Activated T-helper 1 cell treated with anti-CD3 and anti-CD28 coated beads, Interleukin-12 subunit alpha, Interleukin-12 subunit beta, Interleukin-2, Interleukin-4 antibody, amounts not matched to agents 30 ng/mL and 10 ng/mL and 1 ng/mL, durations not matched to agents 14 hours and 24 hours and 36 hours (primary cell): ENCODE results near the gene PRKACB. TPM values are rescaled to one million over a fixed set of nuclear protein-coding genes. Genes with fewer than 3 reads are reported as not detected.

Experiments
- DNase-seq: peaks from one replicate; pipeline ENCODE4 v3.0.0; 2021; ENCODE audit warnings: low spot score
- H3K27ac Mint-ChIP-seq: one replicate; pipeline ENCODE4 v1.8.0; 2021; ENCODE audit warnings: mild to moderate bottlenecking, mixed read lengths
- H3K27me3 Mint-ChIP-seq: one replicate; pipeline ENCODE4 v1.8.0; 2022; ENCODE audit warnings: mild to moderate bottlenecking, moderate library complexity, mixed read lengths; ENCODE audit not compliant: insufficient read depth
- H3K36me3 Mint-ChIP-seq: one replicate; pipeline ENCODE4 v1.8.0; 2021; ENCODE audit warnings: low read depth, mixed read lengths
- H3K4me1 Mint-ChIP-seq: one replicate; pipeline ENCODE4 v1.8.0; 2021; ENCODE audit warnings: low read depth, mixed read lengths
- H3K4me3 Mint-ChIP-seq: one replicate; pipeline ENCODE4 v1.8.0; 2021; ENCODE audit warnings: mild to moderate bottlenecking, moderate library complexity, mixed read lengths
- H3K9me3 Mint-ChIP-seq: one replicate; pipeline ENCODE4 v1.8.0; 2021; ENCODE audit warnings: mixed read lengths
- intact Hi-C: fragments of 100-400 bp; cut with micrococcal nuclease; formaldehyde crosslinking; loops from one replicate; pipeline ENCODE4 v1.15.1; 2024
- total RNA-seq: library from RNA; stranded (reverse); gene quantifications from 2 replicates; pipeline ENCODE4 v1.2.3, GENCODE V29; 2022

PRKACB gene
- total RNA-seq, 1 donor from 2014 or later: 20.8 TPM

- Mint-ChIP-seq H3K27ac (no peak overlapping the region), H3K36me3 (no peaks in the 10 kb centered on the region), H3K4me1 (peaks cover 26% of the 10 kb centered on the region), H3K27me3 (no peaks in the 10 kb centered on the region), H3K9me3 (no peaks in the 10 kb centered on the region), H3K4me3 (no peak overlapping the region)
- intact Hi-C loops: no loop called here
- no peak for DNase-seq
These were observed 19.3 kb downstream of the PRKACB start for GRCh38 chr1:84163123-84163931.

- Mint-ChIP-seq H3K4me1 (peaks cover 26% of the 10 kb centered on the region), H3K27me3 (no peaks in the 10 kb centered on the region), H3K27ac (no peak overlapping the region), H3K36me3 (no peaks in the 10 kb centered on the region), H3K9me3 (no peaks in the 10 kb centered on the region), H3K4me3 (peak overlapping the region; percentile 12)
- intact Hi-C loops: no loop called here
- DNase-seq: no peak
These were observed 20.1 kb downstream of the PRKACB start for GRCh38 chr1:84164161-84164560.

DNA sequence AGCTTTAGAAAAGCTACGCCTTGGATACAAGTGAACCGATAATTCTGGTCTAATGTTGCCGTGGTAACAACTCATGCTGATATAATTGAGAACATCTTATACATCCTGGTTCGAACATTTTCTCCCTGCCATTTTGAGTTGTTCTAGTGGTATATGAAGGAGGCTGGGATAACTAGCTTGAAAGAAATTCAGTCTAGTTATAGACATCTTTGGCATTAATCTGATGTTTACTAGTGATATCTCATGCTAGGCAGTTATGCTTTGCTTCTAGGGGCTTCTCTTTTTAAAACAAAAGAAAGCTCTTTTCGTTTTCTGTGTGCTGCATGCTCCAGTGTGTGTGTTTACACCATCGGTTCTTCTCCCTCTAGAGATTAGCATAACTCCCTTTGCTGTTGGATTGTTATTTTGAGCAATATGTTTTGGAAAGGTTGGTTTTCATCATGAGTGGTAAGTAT lies 20.5 kb downstream of the PRKACB start:
- intact Hi-C loops: no loop called here
- no peaks in the 10 kb centered on the region for H3K27me3 Mint-ChIP-seq
- peak overlapping the region; percentile 29 for H3K4me3 Mint-ChIP-seq
- H3K9me3 Mint-ChIP-seq: no peaks in the 10 kb centered on the region
- DNase-seq: no peak
- no peak overlapping the region for H3K27ac Mint-ChIP-seq
- H3K4me1 Mint-ChIP-seq: peaks cover 26% of the 10 kb centered on the region
- H3K36me3 Mint-ChIP-seq: no peaks in the 10 kb centered on the region

GRCh38 chr1:84165601-84166000 lies 21.5 kb downstream of the PRKACB start:
- no peaks in the 10 kb centered on the region for H3K9me3 Mint-ChIP-seq
- no peak overlapping the region for H3K4me3 Mint-ChIP-seq
- intact Hi-C loops: no loop called here
- H3K27ac Mint-ChIP-seq: no peak overlapping the region
- peaks cover 26% of the 10 kb centered on the region for H3K4me1 Mint-ChIP-seq
- no peaks in the 10 kb centered on the region for H3K27me3 Mint-ChIP-seq
- DNase-seq: no peak
- H3K36me3 Mint-ChIP-seq: no peaks in the 10 kb centered on the region

DNA sequence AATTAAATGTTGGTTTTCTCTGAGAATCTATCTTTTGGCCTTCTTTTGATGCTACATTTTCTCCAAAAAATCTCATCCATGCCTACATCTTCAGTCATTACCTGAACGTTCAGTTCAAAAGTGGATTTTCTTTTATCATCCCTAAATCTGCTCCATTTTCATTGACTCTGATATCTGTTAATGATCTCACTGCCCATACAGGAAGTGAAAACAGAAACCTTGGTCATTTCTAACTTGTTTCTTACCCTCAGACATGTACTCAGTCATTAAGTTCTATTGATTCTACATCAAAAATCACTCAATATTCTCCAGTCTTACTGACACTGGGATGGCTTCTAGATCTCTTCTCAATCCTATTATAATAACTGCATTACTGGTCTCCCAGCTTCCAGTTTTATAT lies 22.7 kb downstream of the PRKACB start:
- H3K36me3 Mint-ChIP-seq: no peaks in the 10 kb centered on the region
- no peaks in the 10 kb centered on the region for H3K27me3 Mint-ChIP-seq
- no peak overlapping the region for H3K4me3 Mint-ChIP-seq
- H3K27ac Mint-ChIP-seq: no peak overlapping the region
- peaks cover 21% of the 10 kb centered on the region for H3K4me1 Mint-ChIP-seq
- H3K9me3 Mint-ChIP-seq: no peaks in the 10 kb centered on the region
- intact Hi-C loops: loop anchor here (2.0 kb wide), 1 partner anchor 20 kb away; no protein-coding TSS in a partner anchor
- no peak for DNase-seq

DNA sequence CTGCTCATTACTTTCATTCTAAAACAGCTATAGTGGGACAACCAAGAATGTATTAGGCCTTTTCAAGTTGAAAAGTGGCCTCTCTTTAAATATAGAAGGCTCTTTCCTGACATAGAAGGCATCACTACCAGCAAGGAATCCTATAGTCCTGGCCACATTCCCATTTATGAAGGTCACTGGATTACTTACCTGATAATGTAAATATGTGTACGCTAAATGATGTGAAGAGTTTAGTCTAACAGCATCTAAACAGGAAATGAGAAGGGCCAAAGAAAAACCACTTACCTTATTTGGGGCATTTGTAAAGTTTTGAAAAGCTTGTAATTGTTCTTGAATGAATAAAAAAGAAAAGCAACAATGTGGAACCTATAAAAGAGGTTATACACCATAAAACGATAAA lies 24.7 kb downstream of the PRKACB start:
- Mint-ChIP-seq H3K27ac (no peak overlapping the region), H3K4me3 (no peak overlapping the region), H3K27me3 (no peaks in the 10 kb centered on the region), H3K9me3 (no peaks in the 10 kb centered on the region), H3K36me3 (no peaks in the 10 kb centered on the region), H3K4me1 (peaks cover 21% of the 10 kb centered on the region)
- intact Hi-C loops: no loop called here
- DNase-seq: no peak

DNA sequence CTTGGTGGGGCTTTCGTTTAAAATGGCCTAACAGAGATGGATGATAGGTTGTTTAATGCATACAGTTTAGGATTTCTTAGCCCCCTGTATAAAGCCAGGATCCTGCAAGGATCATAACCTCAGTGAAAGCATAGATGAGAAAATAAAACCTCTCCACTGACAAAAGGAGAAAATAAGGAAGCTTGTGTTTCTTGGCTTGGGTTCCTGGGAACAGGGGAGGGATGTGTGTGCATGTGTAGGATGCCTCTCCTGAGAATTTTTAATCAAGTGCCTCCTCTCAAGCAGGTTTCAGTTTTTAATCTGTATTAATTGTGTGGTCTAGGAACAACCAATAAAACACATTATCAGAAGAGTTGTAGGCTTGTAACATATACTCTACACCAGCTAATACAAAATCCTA lies 26.1 kb downstream of the PRKACB start:
- Mint-ChIP-seq H3K27ac (no peak overlapping the region), H3K4me3 (no peak overlapping the region), H3K27me3 (no peaks in the 10 kb centered on the region), H3K4me1 (peaks cover 13% of the 10 kb centered on the region), H3K36me3 (no peaks in the 10 kb centered on the region), H3K9me3 (no peaks in the 10 kb centered on the region)
- no peak for DNase-seq
- intact Hi-C loops: no loop called here

DNA sequence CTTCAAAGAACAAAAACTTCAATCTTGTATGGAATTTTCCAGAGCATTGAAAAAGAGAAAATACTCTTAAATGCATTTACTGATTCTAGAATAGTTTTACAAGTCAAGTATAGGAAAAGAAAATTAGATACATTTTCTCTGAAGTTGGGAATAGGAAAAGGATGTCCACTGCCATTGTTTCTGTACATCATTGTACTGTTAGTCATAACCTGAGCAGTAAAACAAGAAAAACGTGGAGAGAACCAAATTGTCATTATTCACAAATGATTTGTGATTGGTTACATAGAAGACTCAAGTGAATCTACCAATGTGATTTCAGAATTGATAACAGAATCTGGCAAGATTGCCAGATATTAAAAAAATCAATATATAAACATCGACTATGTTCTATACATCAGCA lies 27.4 kb downstream of the PRKACB start:
- H3K9me3 Mint-ChIP-seq: no peaks in the 10 kb centered on the region
- H3K4me3 Mint-ChIP-seq: no peak overlapping the region
- H3K27ac Mint-ChIP-seq: no peak overlapping the region
- H3K36me3 Mint-ChIP-seq: no peaks in the 10 kb centered on the region
- H3K27me3 Mint-ChIP-seq: no peaks in the 10 kb centered on the region
- H3K4me1 Mint-ChIP-seq: peaks cover 6% of the 10 kb centered on the region
- DNase-seq: no peak
- intact Hi-C loops: no loop called here

DNA sequence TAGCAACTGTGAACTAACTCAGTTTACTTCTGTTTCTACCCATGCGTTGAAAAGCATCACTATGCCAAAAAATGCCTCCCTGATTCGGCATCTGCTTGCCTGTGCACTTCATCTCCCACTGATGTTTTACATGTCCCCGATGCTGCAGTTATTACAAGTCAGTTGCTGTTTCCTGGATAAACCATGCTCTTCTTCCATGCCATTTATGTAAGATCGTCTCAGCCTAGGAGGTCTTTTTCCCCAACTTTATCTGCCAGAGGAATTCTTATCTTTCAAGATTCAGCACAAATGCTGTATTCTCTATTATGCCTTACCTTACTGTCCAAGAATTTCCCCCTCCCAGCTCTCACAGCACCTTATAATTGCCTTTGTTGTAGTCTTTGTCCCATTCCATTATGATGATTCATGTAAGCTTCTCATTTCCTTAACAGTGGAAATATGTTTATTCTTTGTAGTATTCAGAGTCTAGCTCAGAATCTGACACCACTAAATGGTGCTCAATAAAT lies 30.0 kb downstream of the PRKACB start:
- no peak overlapping the region for H3K4me3 Mint-ChIP-seq
- intact Hi-C loops: no loop called here
- H3K27me3 Mint-ChIP-seq: no peaks in the 10 kb centered on the region
- DNase-seq: no peak
- no peaks in the 10 kb centered on the region for H3K4me1 Mint-ChIP-seq
- no peaks in the 10 kb centered on the region for H3K36me3 Mint-ChIP-seq
- H3K27ac Mint-ChIP-seq: no peak overlapping the region
- H3K9me3 Mint-ChIP-seq: no peaks in the 10 kb centered on the region

GRCh38 chr1:84181350-84182005 lies 37.4 kb downstream of the PRKACB start:
- peaks cover 11% of the 10 kb centered on the region for H3K36me3 Mint-ChIP-seq
- DNase-seq: no peak
- no peaks in the 10 kb centered on the region for H3K4me1 Mint-ChIP-seq
- no peak overlapping the region for H3K4me3 Mint-ChIP-seq
- intact Hi-C loops: no loop called here
- H3K27me3 Mint-ChIP-seq: no peaks in the 10 kb centered on the region
- H3K27ac Mint-ChIP-seq: no peak overlapping the region
- H3K9me3 Mint-ChIP-seq: peaks cover 5% of the 10 kb centered on the region

- Mint-ChIP-seq H3K4me3 (no peak overlapping the region), H3K9me3 (peaks cover 33% of the 10 kb centered on the region), H3K27ac (no peak overlapping the region), H3K36me3 (peaks cover 46% of the 10 kb centered on the region), H3K4me1 (no peaks in the 10 kb centered on the region), H3K27me3 (no peaks in the 10 kb centered on the region)
- DNase-seq: no peak
- intact Hi-C loops: no loop called here
These were observed 46.4 kb downstream of the PRKACB start for GRCh38 chr1:84190455-84190854.

GRCh38 chr1:84192681-84193080 lies 48.6 kb downstream of the PRKACB start:
- Mint-ChIP-seq H3K27me3 (no peaks in the 10 kb centered on the region), H3K9me3 (peaks cover 33% of the 10 kb centered on the region), H3K4me1 (no peaks in the 10 kb centered on the region), H3K36me3 (peaks cover 46% of the 10 kb centered on the region), H3K4me3 (no peak overlapping the region), H3K27ac (no peak overlapping the region)
- no peak for DNase-seq
- intact Hi-C loops: no loop called here

DNA sequence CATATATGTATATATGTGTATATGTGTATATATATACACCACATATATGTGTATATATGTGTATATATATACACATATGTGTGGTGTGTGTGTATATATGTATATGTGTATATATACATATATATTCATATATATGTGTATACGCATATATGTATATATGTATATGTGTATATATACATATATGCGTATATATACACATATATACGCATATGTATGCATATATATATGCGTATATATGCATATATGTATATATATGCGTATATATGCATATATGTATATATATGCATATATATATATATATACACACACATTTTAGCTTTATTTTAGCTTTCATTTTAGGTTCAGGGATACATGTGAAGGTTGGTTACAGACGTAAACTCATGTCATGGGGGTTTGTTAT lies 54.8 kb downstream of the PRKACB start:
- intact Hi-C loops: no loop called here
- Mint-ChIP-seq H3K36me3 (peaks cover 40% of the 10 kb centered on the region), H3K9me3 (peaks cover 12% of the 10 kb centered on the region), H3K27me3 (no peaks in the 10 kb centered on the region), H3K4me1 (no peaks in the 10 kb centered on the region), H3K4me3 (no peak overlapping the region), H3K27ac (no peak overlapping the region)
- no peak for DNase-seq
